GM10266 (cell line): ENCODE data around the gene ERCC8.

Experiments used
- DNase-seq: peaks from one replicate; pipeline ENCODE4 v3.0.0; 2012; ENCODE audit errors: extremely low spot score
- CTCF ChIP-seq: IDR thresholded peaks from 2 replicates; pipeline ENCODE4 v1.5.1; 2012; ENCODE audit warnings: mild to moderate bottlenecking, low read depth; ENCODE audit not compliant: control insufficient read depth, insufficient read depth; ENCODE audit errors: missing control alignments

ERCC8 gene

GRCh38 chr5:60918466-60918865 is 26.4 kb downstream of the ERCC8 start:
- no peak for TF ChIP-seq CTCF
- no peak for DNase-seq

- no peak for TF ChIP-seq CTCF
- DNase-seq: no peak
Measured at GRCh38 chr5:60916646-60917045, 28.2 kb downstream of the ERCC8 start.

- no peak for TF ChIP-seq CTCF
- DNase-seq: no peak
Measured at GRCh38 chr5:60903356-60903755, 41.5 kb downstream of the ERCC8 start.

GRCh38 chr5:60896991-60897390 is 47.9 kb downstream of the ERCC8 start:
- no peak for TF ChIP-seq CTCF

GRCh38 chr5:60893521-60893920 is 51.3 kb downstream of the ERCC8 start:
- DNase-seq: no peak
- no peak for TF ChIP-seq CTCF

More at GRCh38 chr5:60896991-60897390, 47.9 kb downstream of the ERCC8 start:
- DNase-seq: no peak

GRCh38 chr5:60891667-60892066 is 53.2 kb downstream of the ERCC8 start:
- no peak for TF ChIP-seq CTCF
- DNase-seq: no peak

- TF ChIP-seq CTCF: no peak
Measured at GRCh38 chr5:60888359-60889061, 56.4 kb downstream of the ERCC8 start.

More at GRCh38 chr5:60888359-60889061, 56.4 kb downstream of the ERCC8 start:
- DNase-seq: no peak
